DMS153 treated with DMSO at 0.1 percent for 48 hours (cell line): ENCODE data around the gene MAP3K2.
"Not testable (repeated sequence)": the region's sequence is repeated elsewhere in the genome, so short reads cannot be mapped to it uniquely, and the experiment has no call there.

Experiments
- DNase-seq: peaks from one replicate; lab custom pipeline; 2025; ENCODE audit not compliant: unreplicated experiment; lab: John Stamatoyannopoulos, UW

Gene MAP3K2

GRCh38 chr2:127353873-127354676 is 33.7 kb downstream of the MAP3K2 start:
- not testable (repeated sequence) for DNase-seq

- not testable (repeated sequence) for DNase-seq
Observed at GRCh38 chr2:127353223-127353622, 34.6 kb downstream of the MAP3K2 start.

GRCh38 chr2:127351603-127352002 is 36.2 kb downstream of the MAP3K2 start:
- DNase-seq: no peak

- DNase-seq: no peak
Observed at GRCh38 chr2:127348426-127349000, 39.3 kb downstream of the MAP3K2 start.

GRCh38 chr2:127347734-127348392 is 39.9 kb downstream of the MAP3K2 start:
- DNase-seq: no peak

GRCh38 chr2:127347015-127347414 is 40.8 kb downstream of the MAP3K2 start:
- DNase-seq: no peak

GRCh38 chr2:127343277-127343676 is 44.5 kb downstream of the MAP3K2 start:
- DNase-seq: no peak

GRCh38 chr2:127342101-127342500 is 45.7 kb downstream of the MAP3K2 start:
- no peak for DNase-seq

- no peak for DNase-seq
Observed at GRCh38 chr2:127332335-127332734, 55.4 kb downstream of the MAP3K2 start.

- DNase-seq: no peak
Observed at GRCh38 chr2:127330753-127331152, 57.0 kb downstream of the MAP3K2 start.

GRCh38 chr2:127326289-127326945 is 61.4 kb downstream of the MAP3K2 start:
- no peak for DNase-seq

- no peak for DNase-seq
Observed at GRCh38 chr2:127324635-127325034, 63.1 kb downstream of the MAP3K2 start.

GRCh38 chr2:127321303-127321702 is 66.5 kb downstream of the MAP3K2 start:
- no peak for DNase-seq

- no peak for DNase-seq
Observed at GRCh38 chr2:127320586-127321275, 67.0 kb downstream of the MAP3K2 start.

- DNase-seq: no peak
Observed at GRCh38 chr2:127320067-127320466, 67.7 kb downstream of the MAP3K2 start.

- DNase-seq: no peak
Observed at GRCh38 chr2:127314193-127314988, 73.4 kb downstream of the MAP3K2 start.

GRCh38 chr2:127313406-127313805 is 74.4 kb downstream of the MAP3K2 start:
- no peak for DNase-seq

GRCh38 chr2:127310980-127311379 is 76.8 kb downstream of the MAP3K2 start:
- no peak for DNase-seq

- no peak for DNase-seq
Observed at GRCh38 chr2:127309468-127309867, 78.3 kb downstream of the MAP3K2 start.

GRCh38 chr2:127308586-127309138 is 79.1 kb downstream of the MAP3K2 start:
- no peak for DNase-seq
